HG03175 (cell line): ENCODE measurements around the gene IMMP2L.
A peak's percentile ranks its signal among the peaks of the same experiment; 100 is the strongest.

Experiments used
- ATAC-seq: cut with Tn5 transposase; IDR thresholded peaks from one replicate; pipeline ENCODE4 v1.9.1; 2021; ENCODE audit warnings: mild to moderate bottlenecking, moderate library complexity; ENCODE audit not compliant: unreplicated experiment

Gene IMMP2L

DNA sequence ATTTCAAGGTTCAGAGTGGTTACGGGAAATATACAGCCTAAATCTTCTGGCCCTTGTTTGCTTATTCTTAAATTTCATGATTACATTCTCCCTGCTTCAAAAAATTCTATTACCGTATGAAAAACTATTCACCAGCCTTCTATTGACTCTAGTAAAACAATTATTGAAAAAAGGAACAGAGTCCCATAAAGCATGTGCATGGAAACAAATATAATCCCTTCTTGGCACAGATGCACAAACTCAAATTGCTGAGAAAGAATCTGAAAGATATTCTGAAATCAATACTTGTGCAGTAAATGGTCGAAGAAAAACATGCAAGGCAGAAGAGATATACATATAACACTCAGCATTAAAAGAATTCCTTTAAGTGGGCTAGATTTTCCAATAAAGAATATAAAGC is 387.8 kb downstream of the IMMP2L start:
- ATAC-seq: no peak

DNA sequence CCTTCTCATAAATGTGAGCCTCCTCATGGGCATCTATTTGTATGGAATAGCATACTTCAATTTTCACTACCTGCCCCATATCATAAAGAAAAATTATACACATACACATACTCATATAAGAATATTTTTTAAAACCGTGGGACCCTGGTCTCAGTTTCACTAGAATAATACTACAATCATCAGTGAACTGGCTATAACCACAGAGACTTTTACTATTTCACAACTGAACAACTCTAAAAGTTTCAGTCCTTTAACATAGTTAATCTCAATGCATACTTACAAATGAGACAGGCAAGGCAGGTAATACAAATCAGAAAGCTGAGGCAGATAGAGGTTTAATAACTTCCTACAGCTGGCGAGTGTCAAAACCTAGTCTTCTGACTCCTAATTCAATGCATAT is 388.3 kb downstream of the IMMP2L start:
- ATAC-seq: no peak

DNA sequence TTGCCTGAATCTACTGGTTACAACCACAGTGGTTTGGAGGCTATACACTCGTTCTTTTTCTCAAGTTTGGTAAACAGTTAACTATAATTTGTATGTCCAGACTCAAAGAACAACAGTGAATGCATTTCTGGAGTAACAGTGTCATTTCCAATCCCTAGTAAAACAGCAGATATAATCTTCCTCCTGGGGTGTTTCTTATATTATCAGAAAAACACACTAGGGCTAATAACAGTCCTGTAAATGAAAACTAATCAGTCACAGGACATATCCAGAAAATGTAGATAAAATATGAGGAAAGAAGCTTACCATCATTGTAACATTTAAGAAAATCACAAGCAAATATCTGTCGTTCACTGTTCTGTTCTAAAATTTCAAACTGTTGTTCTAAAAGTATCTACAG is 388.8 kb downstream of the IMMP2L start:
- no peak for ATAC-seq

DNA sequence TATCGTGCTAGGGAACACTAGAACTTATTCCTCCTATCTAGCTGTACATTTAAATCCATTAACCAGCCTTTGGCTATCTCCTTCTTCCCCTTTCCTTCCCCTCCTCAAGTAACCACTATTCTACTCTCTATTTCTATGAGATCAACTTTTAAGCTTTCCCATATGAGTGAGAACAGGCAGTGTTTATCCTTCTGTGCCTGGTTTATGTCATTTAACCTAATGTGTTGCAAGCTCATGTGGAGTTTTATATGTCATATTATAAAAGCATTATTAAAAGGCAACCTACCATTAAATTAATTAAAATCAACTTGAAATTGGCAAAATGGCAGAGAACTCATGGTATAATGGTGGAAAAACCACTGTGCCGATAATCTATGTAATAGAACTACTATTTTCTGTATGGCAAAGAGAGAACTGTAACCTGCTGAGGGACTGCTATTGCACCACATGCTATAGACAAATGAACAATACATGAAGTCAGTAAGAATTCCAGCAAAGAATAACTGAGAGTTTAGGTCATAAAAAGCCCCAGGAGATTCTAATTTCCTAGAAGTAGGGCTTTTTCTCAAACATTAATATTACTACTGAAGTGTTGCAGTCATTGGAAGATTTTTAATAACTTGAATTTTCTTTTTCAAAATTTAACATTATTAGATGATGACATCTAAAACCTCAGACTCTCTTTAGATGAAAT is 389.6 kb downstream of the IMMP2L start:
- ATAC-seq: no peak

DNA sequence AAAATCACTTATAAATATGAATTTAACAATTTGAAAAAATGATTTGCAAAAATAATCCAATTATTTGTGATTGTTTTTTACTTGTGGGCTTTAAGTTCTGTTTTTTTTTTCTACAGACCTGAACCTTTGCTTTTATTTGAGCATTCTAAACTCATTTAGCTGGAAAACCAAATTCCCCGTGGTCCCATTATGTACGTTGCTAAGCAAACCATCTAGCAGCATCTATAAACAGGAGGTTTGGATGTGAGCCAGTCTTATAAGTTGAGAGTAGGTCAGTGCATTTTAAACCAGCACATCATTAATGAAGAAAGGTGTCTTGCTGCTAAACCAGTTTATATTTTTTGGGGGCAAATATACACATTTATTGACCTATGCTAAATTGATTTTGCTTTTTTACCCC is 394.1 kb downstream of the IMMP2L start:
- no peak for ATAC-seq

DNA sequence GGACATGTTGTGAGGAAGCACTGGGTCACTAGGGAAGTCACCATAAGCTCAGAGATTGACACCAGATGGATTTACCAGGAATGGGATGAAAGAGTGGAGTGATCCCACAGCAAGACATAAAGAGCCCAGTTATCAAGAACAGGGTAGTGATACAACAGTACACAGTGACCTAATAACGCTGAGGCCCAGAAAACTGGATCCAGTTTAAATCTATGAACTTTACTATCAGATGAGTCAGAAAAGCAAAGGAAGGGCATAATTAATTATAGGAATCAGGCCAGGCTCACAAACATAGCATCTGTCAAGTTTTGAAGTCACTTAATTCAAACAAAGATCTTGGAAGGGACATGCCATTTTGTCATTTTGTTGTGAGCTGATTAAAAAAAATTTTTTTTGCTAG is 397.9 kb downstream of the IMMP2L start:
- ATAC-seq: no peak

DNA sequence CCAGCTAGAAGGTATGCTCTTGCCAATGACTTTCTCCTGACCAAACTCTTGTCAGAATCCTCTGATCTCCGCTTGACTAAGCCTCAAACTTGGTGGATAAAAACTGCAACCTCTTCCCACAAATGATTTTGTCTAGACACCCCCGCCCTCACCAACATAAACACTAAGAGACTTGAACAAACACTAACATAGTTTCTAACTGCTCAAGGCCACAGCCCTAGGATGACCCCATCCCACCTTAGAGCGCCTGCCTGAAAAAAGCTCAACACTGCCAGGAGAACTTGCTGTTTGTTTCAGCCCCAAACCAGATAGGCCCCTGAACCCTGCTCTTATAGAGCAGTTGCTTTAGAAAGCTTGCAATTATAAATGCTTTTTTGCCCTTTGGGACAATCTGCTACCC is 399.6 kb downstream of the IMMP2L start:
- no peak for ATAC-seq

DNA sequence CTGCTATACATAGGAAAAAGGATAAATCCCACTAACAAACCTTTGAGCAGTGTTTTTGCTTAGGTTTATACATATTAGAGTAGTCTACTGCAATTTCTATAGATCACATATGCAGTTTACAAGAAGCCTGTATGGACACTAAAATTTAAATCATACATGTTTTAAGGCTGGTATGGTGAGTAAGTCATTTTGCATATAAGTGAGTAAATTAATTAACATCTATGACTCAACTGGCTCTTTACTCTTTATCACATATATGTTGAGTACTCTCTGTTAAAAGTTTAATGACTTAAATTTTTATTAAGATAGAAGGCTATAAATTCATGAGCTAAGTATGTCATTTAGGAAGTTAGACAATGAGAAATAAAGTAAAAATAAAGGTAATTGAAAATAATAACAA is 402.0 kb downstream of the IMMP2L start:
- no peak for ATAC-seq

DNA sequence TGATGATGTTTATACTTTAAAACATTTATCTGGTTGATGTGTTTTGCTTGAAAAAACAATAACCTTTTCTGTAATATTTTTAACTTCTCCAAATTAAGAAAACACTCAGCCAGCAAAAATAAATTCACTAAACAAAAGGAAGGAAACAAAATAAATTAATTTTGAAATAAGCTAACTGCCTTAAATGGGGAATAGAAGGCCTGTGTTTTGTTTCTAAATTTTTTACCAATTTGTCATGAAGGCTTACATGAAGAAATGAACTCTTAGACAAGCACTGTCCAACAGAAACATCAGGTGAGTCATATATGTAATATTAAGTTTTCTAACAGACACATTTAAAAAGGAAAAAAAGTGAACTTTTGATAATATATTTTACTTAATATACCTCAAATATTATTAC is 402.9 kb downstream of the IMMP2L start:
- ATAC-seq: no peak

DNA sequence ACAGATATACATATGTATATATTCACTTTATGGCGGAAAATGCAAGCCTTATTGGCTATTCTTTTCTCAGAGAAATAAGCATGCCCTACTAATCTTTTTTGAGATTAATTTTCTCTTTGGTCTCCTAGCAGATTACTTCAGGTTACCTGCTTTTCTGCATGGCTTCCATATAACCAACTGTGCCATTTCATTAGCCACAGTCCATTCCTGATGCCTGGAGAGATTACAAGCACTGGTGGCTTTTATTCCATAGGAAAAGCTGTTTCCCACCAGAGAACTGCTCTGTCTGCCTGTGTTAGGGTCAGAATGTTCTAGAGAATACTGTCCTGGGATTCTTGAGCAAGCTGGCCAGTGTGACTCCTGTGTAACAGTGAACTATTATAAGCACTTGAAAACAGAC is 411.6 kb downstream of the IMMP2L start:
- no peak for ATAC-seq

DNA sequence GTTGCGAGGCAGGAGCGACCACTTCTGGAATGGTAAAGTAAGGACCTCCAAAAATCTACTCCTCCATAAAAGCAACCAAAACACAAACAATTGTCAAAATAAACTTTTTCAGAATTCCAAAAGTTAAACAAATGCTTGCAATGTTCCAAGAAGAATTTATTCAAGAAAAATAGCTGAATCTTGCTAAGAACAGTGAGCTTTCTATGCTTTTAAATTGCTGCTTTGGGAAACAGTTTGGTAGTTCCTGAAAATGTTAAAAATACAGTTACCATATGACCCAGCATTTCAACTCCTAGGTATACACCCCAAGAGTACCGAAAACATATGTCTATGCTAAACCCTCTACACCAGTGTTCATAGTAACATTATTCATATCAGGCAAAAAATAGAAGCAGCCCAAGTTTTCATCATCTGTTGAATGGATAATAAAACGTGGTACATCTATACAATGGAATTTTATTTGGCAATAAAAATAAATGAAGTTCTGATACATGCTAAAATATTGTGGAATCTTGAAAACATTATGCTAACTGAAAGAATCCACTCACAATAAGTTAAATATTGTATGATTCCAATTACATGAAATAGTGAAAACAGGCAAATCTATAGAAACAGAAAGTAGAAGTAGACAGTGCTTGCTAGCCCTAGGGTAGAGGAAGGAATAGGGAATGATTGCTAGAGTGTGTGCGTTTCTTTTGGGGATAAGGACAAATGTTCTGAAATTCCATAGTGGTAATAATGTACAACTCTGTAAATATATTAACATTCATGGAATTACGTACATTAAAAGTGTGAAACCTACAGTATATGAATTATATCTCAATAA is 414.4 kb downstream of the IMMP2L start:
- no peak for ATAC-seq

DNA sequence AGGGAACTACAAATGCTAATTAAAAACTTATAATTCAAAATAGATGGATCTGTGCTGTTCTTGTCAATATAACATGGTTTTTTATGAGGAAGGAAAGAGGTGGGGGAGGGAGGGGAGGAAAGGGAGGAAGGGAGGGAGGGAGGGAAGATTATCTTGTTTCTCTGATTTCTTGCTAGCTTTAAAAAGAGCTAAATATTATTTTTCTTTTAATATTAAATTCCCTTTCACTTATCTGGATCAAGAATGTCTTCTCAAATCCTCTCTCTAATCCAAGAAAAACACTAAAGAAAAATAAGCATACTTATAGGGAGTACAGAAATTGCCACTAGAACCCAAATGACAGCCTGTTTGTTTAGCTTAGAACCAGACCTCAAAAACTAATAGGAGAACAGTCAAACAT is 416.2 kb downstream of the IMMP2L start:
- no peak for ATAC-seq

DNA sequence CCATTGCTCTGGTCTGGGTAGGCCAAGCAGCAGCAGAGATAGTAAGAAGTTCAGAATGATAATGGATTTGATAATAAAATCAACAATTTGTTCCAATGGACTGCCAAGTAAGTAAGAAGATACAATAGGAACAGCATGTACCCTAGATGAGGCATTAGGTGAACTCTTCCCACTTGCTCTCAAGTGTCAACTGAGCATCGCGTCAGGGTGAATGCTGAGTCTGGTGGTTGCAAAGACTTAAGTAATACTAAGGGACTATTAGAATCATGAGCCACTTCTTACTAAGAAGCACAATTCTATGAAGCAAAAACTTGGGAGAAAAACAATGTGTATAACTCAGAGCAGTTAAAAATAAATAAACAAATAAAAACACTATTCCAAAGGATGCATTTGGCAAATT is 416.8 kb downstream of the IMMP2L start:
- ATAC-seq: no peak

DNA sequence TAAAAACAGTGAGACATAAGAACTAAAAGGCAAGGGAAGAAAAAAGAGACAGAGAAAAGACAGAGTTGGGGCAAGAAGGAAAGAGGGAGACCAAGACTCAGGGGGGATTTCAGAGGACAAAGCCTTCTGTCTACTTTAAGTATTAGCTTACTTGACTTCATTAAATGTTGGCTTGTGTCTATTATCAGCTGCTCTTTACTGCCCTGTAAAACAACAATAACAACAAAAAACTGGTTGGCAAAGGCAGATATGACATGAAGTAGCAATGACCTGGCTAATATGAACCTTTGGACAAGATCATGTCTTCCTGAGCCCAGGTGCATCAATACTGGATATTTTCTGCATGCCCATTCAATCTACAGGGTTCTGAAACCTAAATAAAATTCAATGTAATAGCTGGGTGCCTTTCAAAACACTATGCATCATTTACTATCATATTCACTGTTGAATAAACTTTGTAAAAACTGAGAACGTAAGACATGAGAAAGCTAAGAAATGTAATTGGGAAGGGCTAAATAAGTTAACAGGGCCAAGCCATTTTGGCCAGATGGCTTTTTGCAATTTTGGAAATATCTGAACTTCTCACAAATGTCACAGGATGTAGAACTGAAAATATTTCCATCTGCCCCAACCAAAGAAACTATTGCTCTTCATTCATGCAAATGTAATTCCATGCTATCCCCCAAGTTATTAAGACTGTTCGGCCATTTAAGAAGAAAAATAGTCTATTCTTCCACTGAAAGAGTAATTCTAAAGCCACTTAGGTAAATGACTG is 422.0 kb downstream of the IMMP2L start:
- ATAC-seq: no peak

DNA sequence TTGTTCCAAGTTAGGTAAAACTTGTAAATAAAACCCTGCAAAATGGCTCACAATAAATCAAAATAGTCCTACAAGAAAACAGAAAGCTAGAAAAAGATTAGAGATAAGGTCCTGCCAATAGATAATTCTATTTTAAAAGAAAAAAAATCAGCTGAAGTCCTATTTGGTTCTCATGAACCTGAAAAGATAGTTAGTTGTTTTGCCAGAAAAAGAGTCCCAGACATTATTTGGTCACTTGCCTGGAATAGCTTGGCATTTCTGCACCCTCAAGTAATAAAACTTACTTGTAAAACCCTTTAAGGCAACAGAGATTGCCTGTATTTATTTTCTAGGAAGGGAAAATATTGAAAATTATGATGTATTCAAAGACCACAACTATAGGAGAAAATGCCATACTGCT is 423.7 kb downstream of the IMMP2L start:
- no peak for ATAC-seq

DNA sequence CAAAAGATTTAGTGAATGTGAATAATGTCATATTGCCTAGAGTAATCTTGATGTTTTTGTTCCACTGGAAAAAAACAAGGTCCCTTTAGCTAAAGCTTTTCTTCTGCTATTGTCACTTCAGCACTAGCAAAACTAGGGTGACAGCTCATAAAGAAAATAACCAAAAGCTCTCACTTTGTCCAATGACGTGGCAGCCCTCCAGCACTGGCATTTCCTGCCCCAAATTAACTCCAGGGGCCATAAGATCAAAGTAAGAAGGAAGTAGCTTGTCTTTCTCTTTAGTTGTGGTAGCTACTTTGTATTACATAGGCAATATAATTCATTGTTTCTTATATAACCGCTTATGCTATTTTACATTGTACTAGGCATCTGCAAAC is 424.1 kb downstream of the IMMP2L start:
- peak; percentile 95 for ATAC-seq

DNA sequence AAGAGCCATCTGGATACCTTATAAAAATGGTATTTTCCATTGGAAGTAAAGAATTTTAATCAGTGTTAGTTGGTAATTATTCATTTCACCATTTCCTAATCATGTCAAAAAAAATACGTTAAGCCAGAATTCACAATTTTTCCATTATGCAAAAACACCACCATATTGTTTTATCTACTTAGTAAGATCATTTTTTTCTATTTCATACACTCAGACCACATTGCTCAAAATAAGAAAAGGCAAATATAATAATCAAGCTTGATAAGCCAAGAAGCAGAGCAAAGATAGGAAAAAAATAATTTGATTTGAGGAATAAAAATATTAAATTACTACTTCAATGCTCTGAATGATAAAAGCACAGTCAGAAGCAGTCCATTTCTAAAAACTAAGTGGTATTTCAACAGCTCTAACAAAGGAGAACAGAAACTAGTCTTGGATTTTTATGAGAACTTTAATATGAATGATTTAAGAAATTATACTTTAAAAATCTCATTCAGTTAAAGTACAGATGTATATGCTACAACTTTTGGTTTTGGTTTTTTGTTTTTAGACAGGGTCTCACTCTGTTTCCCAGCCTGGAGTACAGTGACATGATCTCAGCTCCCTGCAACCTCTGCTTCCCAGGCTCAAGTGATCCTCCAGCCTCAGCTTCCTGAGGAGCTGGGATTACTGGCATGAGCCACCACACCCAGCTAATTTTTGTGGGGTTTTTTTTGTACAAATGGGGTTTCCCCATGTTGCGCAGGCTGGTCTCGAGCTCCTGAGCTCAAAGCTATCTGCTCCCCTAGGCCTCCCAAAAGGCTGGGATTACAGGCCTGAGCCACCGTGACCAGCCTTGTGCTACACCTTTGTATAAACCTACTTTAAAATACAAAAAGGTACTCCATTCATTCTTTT is 424.7 kb downstream of the IMMP2L start:
- peak; percentile 62 for ATAC-seq

DNA sequence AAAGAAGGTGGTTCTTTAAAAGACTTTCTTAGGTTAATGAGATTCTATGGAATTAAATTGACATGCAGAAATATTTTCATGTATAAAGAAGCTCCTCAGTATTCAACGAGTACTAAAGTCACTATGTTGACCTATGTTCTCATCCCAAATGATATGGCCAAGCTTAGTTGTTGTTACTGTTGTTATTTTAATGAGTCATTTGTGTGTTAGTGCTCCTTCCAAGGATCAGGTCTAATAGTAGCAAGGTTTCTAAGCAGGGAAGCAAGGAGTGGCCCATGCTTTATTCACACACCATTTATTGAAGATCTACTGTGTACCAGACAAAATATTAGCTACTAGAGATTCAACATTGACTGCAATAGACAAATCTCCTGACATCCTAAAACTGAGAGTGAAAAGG is 429.5 kb downstream of the IMMP2L start:
- no peak for ATAC-seq

DNA sequence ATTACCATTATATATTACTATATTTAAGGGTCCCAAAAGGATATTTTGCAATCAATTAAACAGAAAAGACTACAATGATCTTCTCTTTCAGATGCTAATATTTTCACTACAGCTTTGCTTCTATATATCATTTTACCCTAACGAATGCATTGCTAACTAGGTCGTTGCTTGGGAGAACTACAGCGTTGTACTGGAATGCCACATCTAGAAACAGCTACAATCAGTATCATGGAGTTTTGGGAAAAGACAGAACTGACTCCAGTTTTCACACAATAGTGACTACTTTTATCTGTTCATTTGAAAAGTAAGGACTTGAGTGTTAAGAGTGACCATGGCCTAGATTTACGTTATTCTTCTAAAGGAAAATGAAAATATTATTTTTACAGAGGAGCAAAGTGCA is 432.9 kb downstream of the IMMP2L start:
- ATAC-seq: no peak

DNA sequence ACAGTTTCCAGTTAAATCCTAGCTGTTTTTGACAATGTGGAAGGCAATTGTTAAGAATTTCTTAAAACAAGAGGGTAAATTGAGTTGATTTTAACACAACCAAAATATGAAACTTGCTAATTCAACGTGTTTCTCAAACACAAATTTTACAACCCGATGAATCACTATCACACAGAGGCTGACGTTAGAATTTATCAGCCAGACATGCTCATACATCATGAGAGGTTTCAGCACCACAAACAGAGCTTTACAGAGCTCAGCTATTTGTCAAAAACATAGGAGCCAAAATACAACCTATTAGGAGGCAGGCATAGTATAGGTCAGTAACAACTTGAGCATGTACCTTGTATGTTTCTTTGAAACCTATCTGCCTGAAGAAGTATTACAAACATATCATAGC is 435.3 kb downstream of the IMMP2L start:
- no peak for ATAC-seq

DNA sequence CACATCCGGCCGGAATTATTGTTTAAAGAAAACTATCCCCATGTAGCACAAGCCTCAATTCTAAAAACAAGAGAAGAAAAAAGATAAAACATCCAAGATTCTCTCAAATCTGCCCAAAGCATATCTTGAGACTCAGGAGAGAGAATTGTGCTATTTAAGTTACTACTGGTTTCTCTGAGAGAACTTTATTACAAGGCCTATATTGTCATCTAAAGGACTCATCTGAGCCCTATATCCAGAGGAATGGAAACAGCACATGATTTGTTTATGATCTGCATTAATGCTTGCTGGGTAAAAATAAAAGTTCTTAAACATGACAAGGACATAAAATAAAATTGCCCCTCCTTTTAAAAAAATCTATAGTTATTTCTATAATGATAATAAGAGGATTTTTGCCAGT is 446.3 kb downstream of the IMMP2L start:
- no peak for ATAC-seq
